Activated naive CD8-positive, alpha-beta T cell treated with anti-CD3 and anti-CD28 coated beads, Interleukin-2, amount 50 U/mL, for 24 hours (primary cell): ENCODE measurements around the gene GNG2.
A peak's percentile ranks its signal among the peaks of the same experiment; 100 is the strongest.

Experiments used
- ATAC-seq: fragments of 150-1000 bp; cut with Tn5 transposase; one replicate; pipeline ENCODE4 v1.10.0; 2021
- DNase-seq: peaks from one replicate; pipeline ENCODE4 v3.0.0; 2021
- H3K27ac Mint-ChIP-seq: one replicate; pipeline ENCODE4 v1.8.0; 2021; ENCODE audit warnings: mild to moderate bottlenecking, mixed read lengths
- H3K27me3 Mint-ChIP-seq: one replicate; pipeline ENCODE4 v1.8.0; 2021; ENCODE audit warnings: mixed read lengths
- H3K36me3 Mint-ChIP-seq: one replicate; pipeline ENCODE4 v1.8.0; 2021; ENCODE audit warnings: low read depth, mixed read lengths
- H3K4me1 Mint-ChIP-seq: one replicate; pipeline ENCODE4 v1.8.0; 2021; ENCODE audit warnings: mixed read lengths
- H3K4me3 Mint-ChIP-seq: one replicate; pipeline ENCODE4 v1.8.0; 2021; ENCODE audit warnings: mild to moderate bottlenecking, moderate library complexity, mixed read lengths
- H3K9me3 Mint-ChIP-seq: one replicate; pipeline ENCODE4 v1.8.0; 2021; ENCODE audit warnings: mixed read lengths

The GNG2 gene

GRCh38 chr14:52013984-52014600 is 153.7 kb downstream of the GNG2 start:
- ATAC-seq: peak; percentile 56
- Mint-ChIP-seq H3K27ac (no peak overlapping the region), H3K36me3 (peaks cover 15% of the 10 kb centered on the region), H3K27me3 (peaks cover 6% of the 10 kb centered on the region), H3K4me1 (no peaks in the 10 kb centered on the region), H3K9me3 (no peaks in the 10 kb centered on the region), H3K4me3 (no peak overlapping the region)
- DNase-seq: peak; percentile 13

- H3K36me3 Mint-ChIP-seq: peaks cover 13% of the 10 kb centered on the region
- ATAC-seq: no peak
- peaks cover 6% of the 10 kb centered on the region for H3K27me3 Mint-ChIP-seq
- H3K4me3 Mint-ChIP-seq: no peak overlapping the region
- no peaks in the 10 kb centered on the region for H3K9me3 Mint-ChIP-seq
- H3K4me1 Mint-ChIP-seq: peaks cover 2% of the 10 kb centered on the region
- DNase-seq: no peak
- H3K27ac Mint-ChIP-seq: no peak overlapping the region
Measured at GRCh38 chr14:52014601-52015267, 154.3 kb downstream of the GNG2 start.

GRCh38 chr14:52015411-52016030 is 155.1 kb downstream of the GNG2 start:
- DNase-seq: no peak
- H3K36me3 Mint-ChIP-seq: peaks cover 10% of the 10 kb centered on the region
- no peak for ATAC-seq
- H3K27me3 Mint-ChIP-seq: peaks cover 6% of the 10 kb centered on the region
- H3K9me3 Mint-ChIP-seq: no peaks in the 10 kb centered on the region
- H3K27ac Mint-ChIP-seq: no peak overlapping the region
- peaks cover 10% of the 10 kb centered on the region for H3K4me1 Mint-ChIP-seq
- no peak overlapping the region for H3K4me3 Mint-ChIP-seq

GRCh38 chr14:52018252-52018651 is 157.8 kb downstream of the GNG2 start:
- Mint-ChIP-seq H3K27me3 (peaks cover 6% of the 10 kb centered on the region), H3K4me1 (peaks cover 34% of the 10 kb centered on the region), H3K36me3 (no peaks in the 10 kb centered on the region), H3K4me3 (no peak overlapping the region), H3K9me3 (no peaks in the 10 kb centered on the region), H3K27ac (no peak overlapping the region)
- DNase-seq (no peak), ATAC-seq (no peak)

GRCh38 chr14:52018970-52019369 is 158.6 kb downstream of the GNG2 start:
- ATAC-seq: no peak
- Mint-ChIP-seq H3K27ac (no peak overlapping the region), H3K4me3 (no peak overlapping the region), H3K36me3 (no peaks in the 10 kb centered on the region), H3K4me1 (peaks cover 34% of the 10 kb centered on the region), H3K9me3 (no peaks in the 10 kb centered on the region), H3K27me3 (peaks cover 6% of the 10 kb centered on the region)
- DNase-seq: no peak
